Renal pelvis (tissue), 4 donors: ENCODE measurements around the gene DIPK1B. TPM values are rescaled to one million over a fixed set of nuclear protein-coding genes. Genes with fewer than 3 reads are reported as not detected.

Experiments
- DNase-seq: peaks from one replicate; pipeline ENCODE4 v3.0.0-alpha.2; 2013
- polyA plus RNA-seq, 3 donors: library from polyadenylated mRNA; unstranded; fragments of 120-200 nt; gene quantifications; one replicate each; pipeline ENCODE4 v1.2.1, GENCODE V29; 2013; ENCODE audit not compliant: insufficient read length in 3 of 3

DIPK1B gene
- polyA plus RNA-seq, 3 donors: 34.3 to 48.4 (median 48.0) TPM

DNA sequence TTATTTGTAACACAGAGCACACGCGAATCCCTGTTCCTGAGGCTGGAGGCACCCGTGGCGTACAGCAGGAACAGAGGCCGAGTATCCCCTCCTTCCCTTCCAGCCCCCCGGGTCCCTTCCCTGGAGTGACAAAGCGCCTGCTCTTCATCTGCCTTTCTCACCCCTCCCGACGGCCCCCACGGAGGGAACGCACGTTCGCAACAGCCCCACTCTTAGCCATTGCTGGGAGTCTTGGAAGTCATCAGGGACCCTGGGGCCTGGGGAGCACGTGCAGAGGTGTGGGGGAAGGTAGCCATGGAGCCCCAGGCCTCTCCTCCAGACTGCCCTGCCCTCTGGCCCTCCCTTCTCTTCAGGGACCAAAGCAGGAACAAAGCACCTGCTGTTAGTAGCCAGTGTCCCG is 27.6 kb upstream of the DIPK1B start:
- DNase-seq: no peak

DNA sequence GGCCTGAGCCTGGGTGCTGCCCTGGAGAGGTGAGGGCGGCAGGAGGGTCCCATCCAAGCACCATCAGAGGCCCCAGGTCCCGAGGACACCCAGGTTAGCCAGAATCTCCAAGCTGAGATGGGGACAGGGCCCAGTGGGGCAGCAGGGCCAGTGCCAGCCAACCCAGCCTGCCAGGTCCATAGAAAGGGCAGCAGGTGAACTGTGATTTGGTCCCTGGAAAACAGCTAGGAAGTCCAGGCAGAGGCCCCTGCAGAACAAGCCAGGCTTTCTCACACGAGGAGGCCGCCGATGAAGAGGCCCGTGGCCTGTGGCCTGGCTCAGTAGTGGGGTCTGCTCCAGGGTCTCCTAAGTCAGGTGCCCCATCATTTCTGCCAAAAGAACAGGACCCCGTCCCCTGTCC is 27.2 kb upstream of the DIPK1B start:
- no peak for DNase-seq

DNA sequence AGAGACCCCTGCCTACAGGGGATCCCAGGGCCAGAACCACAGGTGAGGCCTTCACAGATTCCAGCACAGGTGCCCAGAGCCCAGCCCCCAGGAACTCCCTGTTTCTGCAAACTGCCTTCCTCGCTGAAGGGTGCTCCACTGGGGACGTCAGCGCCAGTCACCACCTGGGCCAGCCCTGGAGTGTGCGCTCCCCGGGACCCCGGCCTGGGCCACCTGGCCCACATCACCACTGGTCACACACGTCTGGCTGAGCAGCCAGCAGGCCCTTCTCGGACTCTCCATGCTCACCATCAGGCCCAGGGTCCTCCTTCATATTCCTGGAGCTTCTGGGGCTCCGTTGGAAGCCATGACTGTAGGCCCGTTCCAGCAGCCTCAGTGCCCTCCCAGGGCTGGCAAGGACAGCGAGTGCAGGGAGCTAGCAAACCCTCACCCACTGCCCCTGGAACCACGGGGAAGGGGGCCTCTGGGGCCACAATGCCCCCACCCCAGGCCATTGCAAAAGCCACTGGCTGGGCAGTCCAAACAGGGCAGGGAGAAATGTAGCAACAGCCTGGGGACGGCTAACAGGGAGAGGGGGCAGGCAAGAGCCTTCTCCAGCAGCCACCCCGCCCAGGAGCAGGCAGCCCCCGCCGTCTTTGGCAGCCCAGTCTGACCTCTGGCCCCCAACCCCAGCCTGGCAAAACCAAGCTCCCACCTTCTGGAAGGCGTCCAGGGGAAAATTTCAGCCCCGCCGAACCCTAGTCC is 26.4 kb upstream of the DIPK1B start:
- no peak for DNase-seq

DNA sequence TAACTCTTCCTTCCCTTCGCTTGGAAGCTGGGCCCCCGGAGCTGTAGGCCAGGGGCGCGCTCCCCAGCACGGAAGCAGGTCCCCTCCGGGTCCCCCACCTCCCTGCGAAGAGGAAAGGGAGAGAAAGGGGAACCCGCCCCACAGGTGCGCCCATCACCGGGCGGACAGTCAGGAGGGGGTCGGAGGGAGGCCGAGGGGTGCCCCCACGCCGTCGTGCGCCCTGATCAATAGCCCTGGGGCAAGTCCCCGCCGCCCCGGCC is 25.9 kb upstream of the DIPK1B start:
- DNase-seq: no peak

DNA sequence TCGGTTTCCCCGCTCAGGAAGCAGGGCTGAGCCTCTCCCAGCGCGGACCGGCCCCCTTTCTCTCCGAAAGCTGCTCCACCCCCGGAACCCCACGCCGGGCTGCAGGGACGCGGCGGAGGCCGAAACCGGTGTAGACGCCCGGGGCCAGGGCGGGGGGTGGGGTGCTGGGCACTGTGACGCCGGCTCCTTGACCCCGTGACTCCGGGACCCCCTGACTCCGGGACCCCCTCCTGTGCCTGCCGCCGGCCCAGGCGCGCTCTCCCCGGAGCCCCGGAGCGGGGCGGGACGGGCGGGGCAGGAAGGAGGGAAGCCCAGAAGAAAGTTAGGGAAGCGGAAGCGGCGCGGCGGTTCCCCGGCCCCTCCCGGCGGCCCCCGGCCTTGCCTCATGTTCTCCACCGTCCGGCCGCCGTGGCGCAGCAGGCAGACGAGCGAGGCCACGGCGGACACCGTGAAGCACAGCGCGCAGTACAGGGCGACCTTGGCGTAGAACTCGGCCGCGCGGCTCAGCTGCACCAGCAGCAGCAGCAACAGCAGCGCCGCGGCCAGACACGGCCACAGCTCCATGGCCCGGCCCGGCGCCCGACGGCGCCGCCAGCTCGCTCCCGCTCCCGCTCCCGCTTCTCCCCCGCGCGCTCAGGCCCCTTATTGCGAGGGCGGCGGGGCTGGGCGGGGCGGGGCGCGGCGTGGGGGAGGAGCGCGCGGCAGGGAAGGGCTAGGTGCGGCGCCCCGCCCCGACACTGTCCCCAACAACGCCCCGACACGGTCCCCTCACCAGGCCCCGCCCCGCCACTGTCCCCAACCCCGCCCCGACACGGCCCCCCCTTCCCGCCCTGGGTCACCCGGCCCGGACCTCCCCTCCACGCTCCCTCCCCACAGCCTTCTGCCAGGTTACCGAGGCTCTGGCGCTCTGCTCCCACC is 25.3 kb upstream of the DIPK1B start, which contains the start of gene AGPAT2:
Gene AGPAT2, minus strand, starts transcription at position 664 of the 918 bp plus-strand sequence. Its CDS starts 100 bp downstream, at position 564.
- no peak for DNase-seq

DNA sequence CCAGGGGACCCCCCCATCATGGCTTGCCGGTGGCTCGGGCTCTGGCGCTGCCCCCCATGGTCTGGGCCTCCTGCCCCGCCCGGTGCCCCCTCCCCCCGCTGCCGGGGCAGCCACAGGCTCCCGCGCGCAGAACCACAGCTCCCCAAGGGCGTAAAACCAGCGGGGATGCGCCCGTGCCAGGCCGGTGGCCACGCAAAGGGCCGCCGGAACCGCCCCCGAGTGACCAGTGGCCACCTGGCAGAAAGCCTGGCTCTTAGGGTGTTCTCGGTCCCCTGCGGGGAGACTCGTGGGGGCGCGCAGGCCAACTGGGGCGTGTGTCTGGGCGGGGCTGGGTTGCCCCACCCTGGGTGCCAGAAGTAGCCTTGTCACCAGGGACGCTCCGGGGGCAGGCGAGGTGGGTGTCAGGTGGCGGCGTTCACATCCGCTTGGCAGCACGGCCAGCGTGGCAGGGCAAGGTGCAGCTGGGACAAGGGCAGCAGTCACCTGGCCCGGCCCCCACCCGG is 24.6 kb upstream of the DIPK1B start:
- no peak for DNase-seq

DNA sequence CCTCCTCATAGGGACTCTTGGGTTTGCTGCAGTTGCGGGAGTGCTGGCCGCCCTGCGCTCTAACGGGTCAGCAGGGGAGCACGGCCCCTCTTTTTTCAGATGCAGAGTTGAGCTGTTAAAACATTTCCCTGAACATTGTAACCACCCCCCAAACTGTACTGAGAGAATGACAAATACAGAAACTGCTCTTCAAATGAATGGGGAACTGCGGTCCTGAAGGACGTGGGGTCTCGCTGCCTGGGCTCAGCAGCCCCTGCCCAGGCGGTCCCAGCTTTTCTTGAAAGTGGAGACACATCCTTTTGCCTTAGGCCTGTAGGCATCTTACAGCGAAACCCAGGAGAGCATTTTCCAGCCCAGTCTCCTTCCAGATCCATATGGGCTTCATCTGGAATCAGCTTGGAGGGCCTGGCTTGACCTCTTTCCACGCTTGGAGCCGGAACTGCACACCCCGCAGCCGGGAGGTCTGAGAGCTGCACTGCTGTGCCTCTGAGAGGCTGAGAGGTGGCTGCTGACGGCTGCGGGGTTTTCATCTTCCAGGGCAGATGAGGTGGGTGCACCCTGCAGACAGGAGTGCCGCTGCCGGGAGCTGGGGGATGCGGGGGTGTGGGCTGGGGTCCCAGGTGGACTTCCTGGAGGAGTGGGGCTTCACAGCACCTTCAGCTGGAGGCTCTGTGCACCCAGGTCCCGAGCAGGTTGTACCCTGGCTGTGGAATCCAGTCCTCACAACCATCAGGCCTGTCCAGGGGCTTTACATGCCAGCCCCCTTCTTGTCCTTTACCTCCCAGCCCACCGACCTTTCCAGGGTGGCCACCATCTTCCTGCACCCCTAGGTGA is 23.9 kb upstream of the DIPK1B start:
- DNase-seq: no peak

DNA sequence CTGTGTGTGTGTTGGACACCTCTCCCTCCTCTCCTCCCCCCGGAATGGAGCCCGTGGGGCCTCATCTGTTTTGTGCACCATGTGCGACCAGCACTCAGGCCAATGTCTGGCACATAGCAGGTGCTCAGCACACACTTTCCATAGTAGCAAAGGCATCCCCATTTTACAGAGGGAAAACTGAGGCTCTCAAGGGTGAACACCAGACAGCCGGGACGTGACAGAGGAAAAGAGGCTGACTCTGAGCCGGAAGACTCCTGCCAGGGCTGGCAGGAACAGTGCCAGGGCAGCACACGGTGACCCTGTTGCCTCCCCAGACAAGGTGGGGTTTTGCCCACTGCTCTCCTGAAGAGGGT is 23.3 kb upstream of the DIPK1B start:
- no peak for DNase-seq

DNA sequence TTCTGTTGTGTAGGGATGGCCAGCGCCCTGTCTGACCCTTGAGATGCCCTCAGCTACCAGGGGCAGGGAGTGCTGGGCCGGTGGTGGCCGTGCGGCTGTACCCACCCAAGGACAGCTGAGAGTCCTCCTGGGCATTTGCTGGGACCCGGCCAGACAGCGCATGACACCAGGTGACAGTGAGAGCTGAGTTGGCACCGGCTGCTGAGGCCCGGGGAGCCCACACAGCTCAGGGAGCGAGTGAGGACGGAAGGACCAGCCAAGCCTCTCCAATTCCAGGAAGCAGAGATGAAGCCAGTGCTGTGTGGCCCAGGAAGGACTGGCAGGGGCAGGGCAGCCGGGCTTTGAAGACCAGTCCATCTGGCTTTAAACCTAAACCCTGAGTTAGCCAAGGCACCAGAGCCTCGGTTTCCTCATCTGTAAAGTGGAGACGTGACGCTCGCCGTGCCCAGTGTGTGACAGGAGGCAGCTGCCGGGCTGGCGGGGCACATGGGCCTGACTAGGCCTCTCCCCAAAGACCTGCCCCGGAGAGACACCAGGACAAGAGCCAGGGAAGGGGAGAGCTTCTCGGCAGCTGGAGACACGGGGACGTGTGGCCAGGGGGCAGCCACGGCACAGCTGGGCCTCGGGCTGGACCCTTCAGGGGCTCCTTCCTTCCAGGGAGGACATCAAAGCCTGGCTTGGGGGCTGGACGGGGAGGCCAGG is 22.1 kb upstream of the DIPK1B start:
- DNase-seq: no peak

DNA sequence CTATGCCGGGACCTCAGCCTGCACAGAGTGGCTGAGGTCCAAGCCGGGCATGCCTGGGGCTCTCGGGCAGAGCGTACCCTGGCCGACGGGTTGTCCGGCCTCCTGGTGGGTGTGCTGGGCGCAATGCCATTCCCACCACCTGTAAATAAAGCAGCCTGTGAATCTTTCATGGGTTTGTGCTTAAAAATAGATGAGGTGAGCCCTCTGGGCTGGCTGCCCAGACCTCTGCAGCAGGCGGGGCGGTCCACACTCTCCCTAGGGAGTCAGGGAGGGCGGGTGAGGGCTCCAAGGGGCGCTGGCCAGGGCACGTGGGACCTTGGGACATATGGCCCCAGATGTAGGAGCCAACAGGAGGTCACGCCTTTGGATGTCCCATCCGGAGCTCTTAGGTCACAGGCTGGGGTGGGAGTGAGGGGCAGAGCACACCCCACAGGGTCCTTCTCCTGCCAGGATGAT is 21.5 kb upstream of the DIPK1B start:
- no peak for DNase-seq

DNA sequence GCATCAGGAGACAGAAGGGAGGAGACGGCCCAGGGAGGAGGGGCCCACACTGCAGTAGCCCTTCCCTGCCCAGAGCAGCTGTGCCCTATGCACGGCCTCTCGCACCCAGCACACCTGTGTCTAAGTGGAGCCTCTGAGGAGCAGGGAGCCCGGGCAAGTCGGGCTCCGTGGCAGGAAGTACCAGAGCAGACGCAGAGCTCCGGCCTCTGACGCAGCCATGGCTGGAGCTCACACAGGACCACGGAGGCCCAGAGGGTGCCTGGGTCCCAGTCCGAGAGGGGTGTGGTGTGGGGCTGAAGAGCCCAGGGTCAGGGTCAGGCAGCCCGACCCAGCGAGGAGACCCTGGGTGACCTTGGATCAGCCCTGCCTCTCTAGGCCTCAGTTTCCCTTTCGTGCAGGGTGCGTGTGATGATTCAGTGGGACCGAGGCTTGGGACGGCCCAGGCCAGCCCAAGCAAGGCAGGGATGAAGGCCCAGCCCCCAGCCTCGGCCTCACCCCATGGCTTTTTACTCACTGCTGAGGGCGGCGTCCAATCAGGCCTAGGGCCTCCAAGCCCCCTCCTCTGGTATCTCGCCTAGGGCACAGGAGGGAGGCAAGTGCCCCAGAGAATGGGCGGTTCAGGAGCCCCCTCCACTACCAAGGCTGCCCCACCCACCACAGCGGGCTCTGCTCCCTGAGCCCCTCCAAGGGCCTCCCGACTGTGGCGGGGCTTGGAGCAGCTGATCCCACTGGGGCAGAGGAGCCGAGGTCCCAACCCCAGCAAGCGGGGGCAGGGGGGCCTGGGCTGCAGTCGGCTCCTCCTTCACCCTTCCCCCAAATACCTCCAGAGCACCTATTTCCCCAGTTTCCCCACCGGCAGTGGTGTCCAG is 20.8 kb upstream of the DIPK1B start:
- no peak for DNase-seq

DNA sequence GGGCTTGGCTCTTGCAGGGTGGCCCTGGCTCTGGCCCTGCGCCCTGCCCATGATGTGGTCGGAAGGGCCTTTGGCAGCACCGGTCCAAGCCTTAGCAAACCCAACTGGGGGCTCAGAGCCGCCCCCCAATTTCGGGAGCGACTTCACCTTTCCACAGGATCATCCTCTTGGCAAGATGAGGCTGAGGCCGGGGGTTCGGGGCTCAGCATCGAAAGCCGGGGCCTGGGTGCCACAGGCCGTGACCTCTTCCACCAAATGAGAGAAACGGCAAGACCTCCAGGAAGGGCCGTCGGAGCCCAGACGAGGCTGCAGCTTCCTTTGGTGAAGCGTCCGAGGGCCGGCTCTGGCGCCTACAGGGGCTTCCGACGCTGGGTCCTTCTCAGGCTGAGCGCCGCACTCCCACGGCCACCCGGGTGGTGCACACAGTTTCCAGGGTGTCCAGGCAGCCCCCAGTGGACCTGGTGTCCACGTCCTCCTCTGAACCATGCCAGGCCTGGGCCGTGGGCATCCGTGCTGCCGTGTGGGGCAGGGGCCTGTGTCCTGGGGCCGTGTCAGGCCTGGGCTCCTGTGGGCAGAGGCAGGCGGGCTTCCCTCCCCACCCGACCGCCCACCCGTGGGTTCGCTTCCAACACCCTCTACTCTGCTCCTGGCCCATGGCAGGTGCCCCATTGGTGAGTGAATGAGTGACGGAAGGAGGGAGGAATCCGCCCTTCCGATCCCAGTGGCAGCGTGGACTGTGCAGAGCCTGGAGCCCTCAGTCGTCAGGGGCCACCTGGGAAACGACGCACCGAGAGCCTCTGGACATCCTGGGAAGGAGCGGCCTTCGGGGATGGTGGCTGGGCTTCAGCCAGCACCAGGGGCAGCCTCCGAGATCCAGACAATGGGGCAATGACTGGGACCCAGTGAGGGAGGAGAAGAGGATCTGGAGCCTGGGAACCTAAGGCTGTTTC is 19.9 kb upstream of the DIPK1B start:
- DNase-seq: no peak

DNA sequence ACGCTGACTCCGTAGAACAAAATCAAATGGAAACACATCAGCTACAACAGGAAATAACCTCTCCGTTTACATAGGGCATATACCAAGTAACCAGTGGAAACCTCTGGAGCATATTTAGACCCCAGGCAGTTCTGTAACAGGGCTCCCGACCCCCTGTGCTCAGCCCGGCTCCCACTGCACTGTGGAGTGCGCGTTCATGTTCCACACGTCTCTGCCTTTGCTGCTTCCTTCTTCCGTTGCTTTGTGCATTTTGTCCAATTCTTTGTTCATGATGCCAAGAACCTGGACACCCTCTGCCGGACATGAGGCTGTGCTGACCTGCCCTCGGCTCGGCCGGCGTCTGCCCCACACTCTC is 19.3 kb upstream of the DIPK1B start:
- DNase-seq: no peak

DNA sequence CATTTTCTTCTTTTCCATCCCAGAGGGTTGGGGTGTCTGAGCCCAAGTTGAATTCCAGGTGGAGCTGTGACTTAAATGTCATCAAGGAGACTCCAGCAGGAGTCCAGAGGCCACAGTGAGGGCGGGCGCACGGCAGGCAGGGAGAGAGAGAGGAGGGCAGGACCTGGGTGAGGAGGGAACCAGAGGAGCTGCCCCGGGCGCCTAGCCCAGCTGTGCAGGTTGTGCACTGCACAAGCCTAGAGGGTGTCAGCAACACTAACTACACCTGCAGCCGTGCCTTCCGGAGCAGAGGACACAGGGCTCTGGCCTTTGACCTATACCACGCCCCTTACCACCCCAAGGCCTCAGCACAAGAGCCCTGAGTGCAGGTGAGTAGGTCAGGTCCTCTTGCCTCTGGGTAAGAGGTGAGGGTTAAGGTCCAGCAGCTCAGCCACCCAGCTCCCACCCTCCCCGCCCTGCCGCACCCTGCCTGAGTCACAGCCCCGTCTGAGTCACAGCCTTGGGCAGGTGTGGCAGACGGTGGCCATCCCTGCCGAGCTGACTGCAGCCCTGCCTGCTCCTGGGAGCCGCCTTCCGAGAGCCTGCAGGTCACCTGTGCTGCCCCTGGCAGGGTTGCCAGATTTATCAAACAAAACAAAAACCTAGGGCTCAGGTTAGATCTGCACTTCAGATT is 18.7 kb upstream of the DIPK1B start:
- DNase-seq: no peak

DNA sequence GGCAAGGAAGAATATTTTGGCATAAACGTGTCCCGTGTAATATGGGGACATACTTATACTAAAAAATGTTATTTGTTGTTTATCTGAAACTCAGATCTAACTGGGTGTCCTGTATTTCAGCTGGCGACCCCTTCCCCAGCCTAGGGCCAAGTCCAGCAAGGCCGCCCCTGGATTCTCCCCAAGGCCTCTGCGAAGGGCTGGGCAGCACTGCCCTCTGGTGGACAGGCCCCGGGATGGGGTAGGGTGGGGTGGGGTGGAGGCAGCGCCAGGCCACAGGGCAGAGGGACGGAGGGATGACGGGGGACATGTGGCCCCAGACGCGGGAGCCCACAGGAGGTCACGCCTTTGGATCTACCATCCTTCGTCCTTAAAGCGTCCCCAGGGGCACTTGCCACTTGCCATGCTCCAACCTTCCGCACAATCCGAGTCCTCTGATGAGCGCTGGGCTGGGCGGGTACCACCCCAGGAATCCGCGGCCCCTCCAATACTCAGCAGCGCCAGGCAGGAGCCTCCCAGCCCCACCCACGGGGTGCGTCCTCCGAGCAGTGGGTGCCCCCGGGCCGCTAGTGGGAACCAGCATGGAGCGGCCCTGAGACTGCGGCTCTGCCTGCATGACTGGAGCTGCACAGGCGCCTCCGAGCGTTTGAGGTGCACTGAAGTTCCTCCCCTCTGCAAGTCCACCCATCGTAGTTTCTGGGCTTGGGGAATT is 18.1 kb upstream of the DIPK1B start:
- no peak for DNase-seq

DNA sequence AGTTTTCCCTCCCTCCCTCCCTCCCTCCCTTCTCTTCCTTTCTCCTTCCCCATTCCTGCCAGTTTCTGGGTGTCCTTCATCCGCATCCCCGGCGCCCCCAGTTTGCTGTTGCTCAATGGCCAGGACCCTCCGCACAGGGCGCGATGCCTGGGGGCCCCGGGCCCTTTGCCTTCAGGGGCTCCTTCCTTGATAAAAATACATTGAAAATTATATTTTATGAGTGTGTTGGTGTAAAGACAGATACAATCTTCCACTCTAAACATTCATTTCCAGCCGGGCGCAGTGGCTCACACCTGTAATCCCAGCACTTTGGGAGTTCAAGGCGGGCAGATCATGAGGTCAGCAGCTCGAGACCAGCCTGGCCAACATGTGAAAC is 17.5 kb upstream of the DIPK1B start:
- DNase-seq: no peak

DNA sequence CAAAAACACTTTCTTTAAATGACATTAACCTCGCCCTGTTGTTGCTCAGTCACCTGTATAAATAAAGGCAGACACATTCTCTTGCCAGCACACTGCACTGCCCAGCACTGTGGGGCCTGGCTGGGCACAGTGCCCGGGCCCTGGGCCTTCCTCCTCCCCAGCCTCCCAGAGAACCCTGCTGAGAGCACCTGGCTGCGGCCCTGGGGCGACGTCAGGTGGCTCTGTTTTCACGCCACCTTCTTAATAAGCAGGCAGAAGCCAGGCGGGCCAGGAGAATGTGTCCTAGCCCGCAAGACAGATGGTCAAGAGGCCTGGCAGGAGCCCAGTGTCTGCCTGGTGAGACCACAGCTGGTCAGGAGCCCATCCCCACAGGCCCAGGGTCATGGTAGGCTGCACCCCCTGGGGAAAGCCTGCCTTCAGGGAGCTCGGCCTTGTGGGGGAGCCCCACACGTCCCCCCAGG is 16.9 kb upstream of the DIPK1B start:
- DNase-seq: no peak

DNA sequence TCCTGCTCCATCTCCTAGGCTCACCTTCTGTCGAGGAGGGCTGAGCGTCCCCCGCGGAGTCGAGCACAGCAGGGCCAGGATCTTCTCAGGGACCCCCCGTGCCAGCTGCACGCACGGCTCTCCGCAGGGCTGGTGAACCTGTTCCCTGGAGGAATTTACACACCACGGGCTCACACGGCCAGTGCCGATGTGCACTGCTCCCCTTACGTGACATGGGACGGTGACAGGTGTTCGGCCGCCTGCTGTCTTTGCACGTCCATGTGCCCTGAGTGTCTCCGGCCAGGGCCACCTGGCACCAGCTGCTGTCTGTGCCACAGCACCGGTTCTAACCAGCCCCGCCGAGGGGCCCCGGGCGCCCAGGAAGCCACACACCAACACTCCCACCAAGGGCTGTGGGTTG is 16.4 kb upstream of the DIPK1B start:
- no peak for DNase-seq
